Skeletal muscle cell (primary cell): Measurements from ENCODE around the gene EYS.
A peak's percentile ranks its signal among the peaks of the same experiment; 100 is the strongest.
"Not testable (repeated sequence)": the region's sequence is repeated elsewhere in the genome, so short reads cannot be mapped to it uniquely, and the experiment has no call there.

ENCODE experiments used
- DNase-seq: peaks from one replicate; pipeline ENCODE4 v3.0.0-alpha.2; 2010; ENCODE audit warnings: low read depth
- H3K4me3 ChIP-seq: 2 replicates; pipeline ENCODE4 v1.5.1; 2011; ENCODE audit warnings: low read depth, mild to moderate bottlenecking, control low read depth, low read length, moderate library complexity

The EYS gene

DNA sequence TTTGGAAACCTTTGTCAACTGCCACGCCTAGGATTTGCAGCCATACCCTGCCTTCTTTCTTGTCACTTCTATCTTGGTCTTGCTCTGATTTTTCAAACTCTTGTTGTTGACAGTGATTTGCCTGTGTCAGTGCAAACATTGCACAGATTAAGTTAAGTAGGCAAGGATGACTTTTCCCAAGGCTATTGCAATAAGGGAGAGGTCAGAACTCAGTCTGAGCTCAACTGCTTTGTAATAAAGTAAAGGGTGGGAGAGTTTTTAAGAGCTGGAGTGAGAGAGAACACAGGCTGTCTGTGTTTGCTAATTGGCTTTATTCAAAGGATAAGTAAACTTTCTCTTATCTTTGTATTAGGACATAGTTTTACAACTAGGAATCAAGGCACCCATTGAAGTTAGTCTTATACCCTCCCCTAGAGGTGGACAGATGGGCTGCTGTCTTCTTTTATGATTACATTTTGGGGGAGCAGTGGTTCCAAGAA, 1622.8 kb downstream of the EYS start:
- no peak for DNase-seq
- no peak overlapping the region for H3K4me3 ChIP-seq

DNA sequence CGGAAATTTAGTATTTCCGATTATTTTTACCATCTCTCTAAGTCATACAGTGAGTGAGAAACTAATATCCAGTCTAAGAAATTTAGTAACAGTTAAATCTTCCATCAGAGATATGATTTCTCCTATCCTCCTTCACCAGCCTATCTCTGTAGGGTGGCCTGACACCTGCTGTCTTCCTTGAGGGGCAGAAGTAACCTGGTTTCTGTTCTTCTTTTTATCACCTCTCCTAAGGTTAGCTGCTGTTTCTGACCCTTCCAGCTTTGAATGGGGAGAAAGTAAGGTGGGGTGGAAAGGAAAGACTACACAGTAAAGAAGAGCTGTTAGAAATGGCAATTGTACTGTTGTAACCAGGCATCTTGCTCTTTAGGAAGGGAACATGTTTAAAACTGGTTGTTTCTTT, 1623.8 kb downstream of the EYS start:
- no peak overlapping the region for H3K4me3 ChIP-seq
- DNase-seq, result no peak

DNA sequence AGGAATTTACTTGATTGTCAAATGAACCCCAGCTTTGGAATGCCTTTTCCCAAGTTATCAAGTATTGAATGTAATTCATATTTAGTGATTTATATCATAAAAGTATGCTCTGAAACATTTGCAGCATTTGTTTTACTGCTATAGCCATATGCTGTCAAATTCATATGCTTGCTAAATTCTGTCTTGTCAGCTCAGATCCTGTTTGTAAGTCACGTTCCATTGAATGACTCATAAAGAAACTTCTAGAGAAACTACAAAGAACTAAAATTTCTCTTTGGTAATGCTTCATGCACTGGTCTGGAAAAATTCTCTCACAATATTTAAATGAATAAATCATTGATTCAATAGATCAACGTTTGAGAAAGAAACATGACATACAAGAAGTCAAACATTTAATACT, 1625.6 kb downstream of the EYS start:
- H3K4me3 ChIP-seq, result no peak overlapping the region
- no peak for DNase-seq

DNA sequence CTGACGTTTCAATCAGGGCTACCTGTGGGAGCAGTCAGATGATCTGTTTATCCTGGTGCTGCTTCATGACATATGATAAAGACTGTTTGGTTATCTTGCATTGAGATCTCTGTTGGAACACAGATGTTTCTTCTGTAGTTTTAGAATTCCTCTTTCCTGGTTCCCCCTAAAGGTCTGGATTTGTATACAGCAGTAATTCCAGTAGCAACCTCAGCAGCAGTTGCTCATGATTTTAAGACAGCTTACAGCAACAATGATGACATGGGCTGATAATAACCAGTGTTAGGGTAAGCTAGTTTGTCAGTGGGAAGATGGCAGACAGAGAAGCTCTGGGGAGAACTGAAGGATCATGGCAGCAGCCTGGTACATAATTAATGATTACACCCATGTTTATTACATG, 1632.0 kb downstream of the EYS start:
- H3K4me3 ChIP-seq, result no peak overlapping the region
- DNase-seq, result no peak

DNA sequence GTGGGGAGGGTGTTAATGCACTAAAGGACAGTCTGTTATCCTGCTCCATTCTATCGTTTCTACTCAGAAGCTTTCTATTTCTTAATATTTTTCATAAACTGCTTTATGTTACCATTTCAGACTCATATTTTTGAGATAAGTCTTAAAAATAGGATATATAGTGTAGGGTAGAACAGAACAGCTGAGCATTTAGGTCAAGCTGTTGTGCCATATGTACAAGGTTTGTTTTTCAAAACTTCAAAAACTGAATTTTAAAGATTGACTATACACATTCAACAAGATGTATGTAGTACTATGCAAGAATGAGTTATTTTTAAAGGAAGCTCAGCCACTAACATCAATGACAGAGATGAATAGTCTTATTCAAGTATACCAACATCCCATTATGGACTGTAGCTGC, 1634.3 kb downstream of the EYS start:
- H3K4me3 ChIP-seq, result no peak overlapping the region
- no peak for DNase-seq

DNA sequence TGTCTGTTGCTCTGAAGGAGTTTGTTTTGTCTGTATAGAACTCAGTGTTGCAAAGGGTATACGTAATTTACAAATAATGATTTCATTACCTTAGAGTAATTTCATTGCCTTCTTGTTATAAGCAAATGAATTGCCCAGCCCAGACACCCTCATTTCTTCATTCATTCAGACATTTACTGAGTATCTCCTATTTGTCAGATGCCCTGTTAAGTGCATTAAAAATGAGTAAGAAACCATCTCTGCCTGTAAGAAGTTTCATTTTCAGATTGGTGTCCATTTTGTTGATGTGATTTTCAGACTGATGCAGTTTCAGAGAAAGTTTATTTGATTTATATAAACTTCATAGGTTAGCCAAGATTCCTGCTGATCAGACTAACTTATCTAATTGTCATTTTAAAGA, 1642.1 kb downstream of the EYS start:
- DNase-seq, result no peak
- H3K4me3 ChIP-seq, result no peak overlapping the region

DNA sequence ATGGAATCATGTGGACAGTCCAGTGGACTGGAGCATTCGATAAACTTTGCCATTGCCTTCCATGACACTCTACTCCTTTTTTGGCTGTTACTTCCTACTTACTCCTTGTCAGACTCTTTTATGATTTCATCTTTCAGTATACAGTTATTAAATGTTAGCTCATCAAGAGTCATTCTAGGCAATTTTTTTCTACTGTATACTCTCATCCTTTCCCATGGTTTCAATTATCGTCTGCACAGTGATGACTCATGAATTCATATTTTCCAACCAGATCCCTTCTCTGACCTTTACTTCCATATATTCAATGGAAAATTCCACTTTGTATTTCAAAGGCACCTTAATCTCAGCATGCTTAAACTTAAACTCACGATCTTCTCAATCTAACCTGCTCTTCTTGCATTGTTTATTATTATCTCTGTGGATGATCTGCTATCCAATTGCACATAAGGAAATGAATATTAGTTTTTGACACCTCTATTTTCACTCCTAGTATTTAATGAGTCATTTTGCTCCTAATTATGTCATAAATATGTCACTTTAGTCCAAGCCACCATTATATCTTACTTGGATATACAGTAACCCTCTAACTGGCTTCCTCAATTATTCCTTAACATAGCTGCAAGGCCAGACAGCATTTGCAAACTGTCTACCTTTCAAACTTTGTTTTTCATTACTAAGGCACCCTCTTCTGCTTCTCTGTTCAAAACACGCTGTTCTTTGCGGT, 1643.9 kb downstream of the EYS start:
- H3K4me3 ChIP-seq, result no peak overlapping the region
- no peak for DNase-seq

DNA sequence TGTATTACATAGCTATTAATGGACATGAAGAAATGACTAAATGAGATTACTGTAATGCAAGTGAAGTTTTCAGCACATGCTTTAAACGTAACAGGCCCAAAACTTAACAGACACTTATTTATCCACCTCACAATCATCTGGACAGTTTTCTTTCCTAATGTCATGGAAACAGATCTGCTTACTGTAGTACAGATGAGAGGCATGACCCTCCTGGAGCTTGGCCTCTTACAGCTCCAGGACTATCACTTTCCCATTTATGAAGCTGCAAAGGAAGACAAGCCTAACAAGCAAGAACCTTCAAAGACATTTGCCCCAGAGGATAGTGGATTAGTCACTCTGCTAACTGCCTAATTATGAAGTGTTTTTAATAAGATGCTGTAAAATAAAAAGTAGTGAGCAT, 1652.2 kb downstream of the EYS start:
- DNase-seq, result no peak

DNA sequence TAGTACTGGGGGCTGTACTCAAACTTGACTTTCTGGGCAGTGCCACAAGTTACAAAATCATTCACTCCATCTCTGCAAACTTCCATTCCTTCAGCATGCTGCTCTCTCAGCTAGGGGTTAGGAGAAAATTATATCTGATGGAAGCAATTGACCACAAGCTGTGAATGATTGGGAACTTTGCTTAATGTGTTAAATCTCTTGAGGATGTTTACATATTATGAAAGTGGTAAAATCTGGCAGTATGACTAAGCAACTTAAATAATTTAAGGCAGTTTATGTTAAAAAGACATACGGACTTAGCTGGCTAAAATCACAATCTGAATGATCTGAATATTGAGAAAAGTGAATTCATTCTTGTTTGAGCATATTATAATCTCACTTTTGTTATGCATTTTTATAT, 1656.4 kb downstream of the EYS start:
- no peak overlapping the region for H3K4me3 ChIP-seq
- no peak for DNase-seq

More for the DNA sequence above, 1652.2 kb downstream of the EYS start:
- no peak overlapping the region for H3K4me3 ChIP-seq

DNA sequence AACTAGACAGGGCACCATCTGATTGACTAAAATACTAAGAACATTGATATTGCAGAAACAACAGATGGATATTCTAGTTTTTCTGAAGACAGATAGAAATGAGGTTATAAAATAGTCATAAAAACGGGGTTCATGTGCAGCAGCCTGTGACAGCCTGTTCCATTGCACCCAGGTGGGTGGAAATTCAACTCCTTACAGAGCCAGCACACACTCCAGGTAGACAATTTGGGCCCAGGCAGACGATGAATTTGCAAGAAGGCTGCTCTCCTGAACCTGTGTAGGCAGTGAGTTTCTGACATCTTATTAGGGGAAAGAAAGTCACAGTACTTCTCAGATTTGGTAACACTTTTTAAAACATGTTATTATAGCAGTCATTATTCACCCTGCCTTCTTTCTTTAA, 1657.3 kb downstream of the EYS start:
- no peak overlapping the region for H3K4me3 ChIP-seq
- DNase-seq, result no peak

DNA sequence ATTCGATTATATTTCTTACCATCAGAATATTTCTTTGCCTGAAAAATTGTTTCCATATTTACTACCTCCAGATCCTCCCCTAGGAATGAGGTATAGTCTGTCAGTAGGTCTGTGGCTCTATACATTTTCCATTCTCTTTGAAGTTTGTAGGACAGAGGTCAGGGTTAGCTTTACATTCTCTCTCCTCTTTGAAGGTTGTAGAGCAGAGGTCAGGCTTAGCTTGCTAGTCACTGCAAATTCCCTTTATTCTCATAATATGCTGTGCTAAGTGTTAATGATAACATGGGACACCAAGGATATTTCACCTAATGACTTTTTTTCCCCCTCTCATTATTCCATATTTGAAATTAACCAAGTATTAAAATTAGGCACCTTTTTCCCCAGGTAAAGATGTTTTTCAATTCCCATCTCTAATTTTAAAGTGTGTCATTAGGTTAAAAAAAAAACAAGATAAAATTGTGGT, 1660.2 kb downstream of the EYS start:
- no peak overlapping the region for H3K4me3 ChIP-seq
- DNase-seq, result no peak

DNA sequence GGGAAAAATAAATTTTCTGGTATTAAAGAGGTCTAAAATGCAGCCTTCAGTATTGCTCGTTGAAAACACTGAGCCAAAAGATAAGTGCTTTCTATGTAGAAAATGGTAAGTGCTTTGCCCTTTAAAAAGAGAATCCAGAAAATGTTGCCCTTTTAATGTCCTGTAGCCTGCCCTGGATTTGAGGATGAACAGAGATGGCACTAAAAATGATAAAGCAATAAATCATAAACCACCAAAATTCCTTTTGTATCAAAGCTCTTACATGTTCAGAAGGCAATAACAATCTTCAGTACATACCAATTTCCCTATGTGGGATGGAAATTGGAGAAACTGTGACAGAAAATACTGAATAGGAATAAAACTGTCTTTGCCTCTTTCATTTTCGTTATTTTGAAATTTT, 1665.7 kb downstream of the EYS start:
- no peak overlapping the region for H3K4me3 ChIP-seq
- no peak for DNase-seq

DNA sequence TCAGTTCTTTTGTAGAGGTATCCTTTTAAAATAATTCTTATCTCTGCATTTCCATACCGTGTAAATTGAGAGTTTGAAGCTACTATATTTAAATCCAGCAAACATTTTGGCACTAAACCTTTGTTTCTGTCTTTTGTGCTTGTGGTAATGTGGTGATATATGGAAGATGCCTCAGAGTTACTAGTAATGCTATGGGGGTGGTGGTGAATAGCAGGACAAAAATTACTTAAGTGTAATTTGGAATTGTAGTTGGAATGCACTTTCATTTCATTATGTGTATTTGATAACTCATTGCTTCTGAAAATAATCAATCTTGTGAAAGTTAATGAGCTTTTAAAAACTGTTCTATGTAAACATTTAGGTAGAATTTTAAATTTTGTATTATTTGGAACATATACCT, 1666.9 kb downstream of the EYS start:
- peak; percentile 2 for DNase-seq
- H3K4me3 ChIP-seq, result no peak overlapping the region

DNA sequence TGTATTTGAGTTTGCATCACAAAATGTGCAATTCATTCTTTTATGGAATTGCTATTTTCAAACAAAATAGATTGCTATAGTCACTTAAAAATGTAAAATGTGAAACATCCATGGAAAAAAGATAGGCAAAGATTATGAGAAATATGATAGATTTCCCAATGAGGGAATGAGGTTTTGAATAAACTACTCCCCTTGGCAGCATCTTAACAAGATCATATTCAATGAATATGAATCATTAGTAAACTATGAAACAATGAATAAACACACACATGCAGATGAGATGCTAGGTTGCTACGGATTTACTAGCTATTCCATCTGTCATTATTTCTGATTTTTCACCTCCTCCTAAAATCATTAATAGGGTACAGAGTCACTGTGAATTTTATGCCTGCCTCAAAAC, 1669.6 kb downstream of the EYS start:
- H3K4me3 ChIP-seq, result no peak overlapping the region
- no peak for DNase-seq

DNA sequence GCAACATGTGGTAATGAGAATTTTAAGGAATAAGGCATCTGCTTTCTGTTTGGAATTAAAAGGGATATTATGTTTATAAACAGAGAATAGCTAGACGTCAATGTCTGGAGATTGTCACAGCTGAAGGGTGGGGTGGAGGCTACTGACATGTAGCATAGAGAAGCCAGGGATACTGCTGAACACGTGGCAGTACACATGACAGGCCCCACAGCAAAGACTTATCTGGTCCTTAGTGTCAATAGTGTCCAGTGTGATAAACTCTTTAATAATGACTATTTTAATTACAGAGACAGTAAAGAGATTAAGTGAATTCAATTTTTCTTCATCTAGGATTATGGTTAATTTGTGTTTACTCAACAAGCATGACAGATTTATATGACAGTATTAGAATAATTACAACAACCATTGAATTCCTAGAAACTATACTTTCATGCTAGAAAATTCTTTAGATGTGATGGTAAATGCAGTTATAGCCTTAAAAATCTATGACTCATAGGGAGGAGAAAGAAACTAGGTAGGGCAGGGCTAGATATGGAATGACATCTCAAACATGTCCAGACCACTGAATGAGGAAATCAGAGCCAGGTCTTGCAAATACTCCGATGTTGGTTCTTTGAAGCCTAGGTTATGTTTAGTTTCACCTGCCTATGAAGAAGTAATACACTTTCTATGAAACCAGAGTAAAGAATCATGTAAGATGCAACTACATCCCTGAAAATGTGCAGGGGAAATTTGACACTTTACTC, 1671.9 kb downstream of the EYS start:
- peak; percentile 2 for DNase-seq
- H3K4me3 ChIP-seq, result no peak overlapping the region

DNA sequence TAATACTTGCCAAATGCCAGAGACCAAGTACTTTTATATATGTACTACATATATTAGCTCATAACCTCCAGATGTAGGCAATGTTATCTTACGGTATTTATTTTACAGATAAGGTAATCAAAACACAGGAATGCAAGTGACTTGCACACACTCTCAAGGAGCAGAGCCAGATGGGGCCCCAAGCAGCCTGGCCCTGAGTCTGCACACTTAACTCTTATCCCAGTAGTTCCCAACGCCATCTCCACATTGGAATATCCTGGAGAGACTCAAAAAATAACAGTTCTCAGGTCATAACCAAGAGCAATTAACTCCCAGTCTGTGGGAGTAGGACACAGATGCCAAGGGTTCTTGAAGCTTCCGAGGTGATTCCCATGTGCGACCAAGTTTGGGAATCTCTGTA, 1672.7 kb downstream of the EYS start:
- DNase-seq, result no peak

DNA sequence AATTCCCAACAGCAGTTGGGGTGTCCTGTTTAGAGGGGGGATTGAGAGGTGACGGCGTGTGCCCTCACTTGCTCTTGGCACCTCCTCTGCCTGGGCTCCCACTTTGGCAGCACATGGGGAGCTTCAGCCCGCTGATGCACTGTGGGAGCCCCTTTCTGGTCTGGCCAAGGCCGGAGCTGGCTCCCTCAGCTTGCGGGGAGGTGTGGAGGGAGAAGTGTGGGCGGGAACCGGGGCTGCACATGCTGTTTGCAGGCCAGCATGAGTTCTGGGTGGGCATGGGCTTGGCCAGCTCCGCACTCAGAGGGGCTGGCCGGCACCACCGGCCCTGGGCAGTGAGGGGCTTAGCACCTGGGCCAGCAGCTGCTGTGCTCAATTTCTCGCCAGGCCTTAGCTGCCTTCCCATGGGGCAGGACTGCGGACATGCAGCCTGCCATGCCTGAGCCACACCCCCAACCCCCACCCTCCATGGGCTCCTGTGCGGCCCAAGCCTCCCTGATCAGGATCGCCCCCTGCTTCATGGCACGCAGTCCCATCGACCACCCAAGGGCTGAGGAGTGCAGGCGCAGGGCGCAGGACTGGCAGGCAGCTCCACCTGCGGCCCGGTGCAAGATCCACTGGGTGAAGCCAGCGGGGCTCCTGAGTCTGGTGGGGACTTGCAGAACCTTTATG, 1675.9 kb downstream of the EYS start:
- DNase-seq, result not testable (repeated sequence)

More for the DNA sequence above, 1672.7 kb downstream of the EYS start:
- H3K4me3 ChIP-seq, result no peak overlapping the region

DNA sequence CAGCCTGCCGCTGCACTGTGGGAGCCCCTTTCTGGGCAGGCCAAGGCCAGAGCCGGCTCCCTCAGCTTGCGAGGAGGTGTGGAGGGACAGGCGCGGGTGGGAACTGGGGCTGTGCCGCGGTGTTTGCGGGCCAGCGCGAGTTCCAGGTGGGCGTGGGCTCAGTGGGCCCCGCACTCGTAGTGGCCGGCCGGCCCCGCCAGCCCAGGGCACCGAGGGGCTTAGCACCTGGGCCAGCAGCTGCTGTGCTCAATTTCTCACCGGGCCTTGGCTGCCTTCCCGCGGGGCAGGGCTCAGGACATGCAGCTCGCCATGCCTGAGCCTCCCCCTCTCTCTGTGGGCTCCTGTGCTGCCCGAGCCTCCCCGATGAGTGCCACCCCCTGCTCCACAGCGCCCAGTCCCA, 1683.3 kb downstream of the EYS start:
- DNase-seq, result no peak
- no peak overlapping the region for H3K4me3 ChIP-seq

More for the DNA sequence above, 1675.9 kb downstream of the EYS start:
- not testable (repeated sequence) for H3K4me3 ChIP-seq

DNA sequence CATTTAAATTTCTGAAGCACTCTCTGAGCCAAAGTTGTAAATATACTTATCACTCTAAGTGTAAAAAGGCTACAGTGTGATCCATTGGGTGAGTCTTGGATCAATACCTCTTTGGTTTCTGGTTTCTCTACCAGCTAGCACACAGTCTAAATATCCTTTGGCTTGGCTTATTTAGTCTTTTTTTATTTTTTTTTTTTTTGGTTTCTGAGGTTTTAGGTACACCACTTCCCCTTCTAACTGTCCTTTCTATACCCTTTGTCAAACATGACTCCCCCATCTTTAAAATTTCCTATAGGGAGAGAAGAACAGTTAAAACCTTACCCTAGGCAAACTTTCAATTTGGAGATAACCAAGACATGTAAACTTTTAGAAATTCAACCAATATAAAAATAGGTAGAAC, 1692.4 kb downstream of the EYS start:
- no peak for DNase-seq
- no peak overlapping the region for H3K4me3 ChIP-seq

DNA sequence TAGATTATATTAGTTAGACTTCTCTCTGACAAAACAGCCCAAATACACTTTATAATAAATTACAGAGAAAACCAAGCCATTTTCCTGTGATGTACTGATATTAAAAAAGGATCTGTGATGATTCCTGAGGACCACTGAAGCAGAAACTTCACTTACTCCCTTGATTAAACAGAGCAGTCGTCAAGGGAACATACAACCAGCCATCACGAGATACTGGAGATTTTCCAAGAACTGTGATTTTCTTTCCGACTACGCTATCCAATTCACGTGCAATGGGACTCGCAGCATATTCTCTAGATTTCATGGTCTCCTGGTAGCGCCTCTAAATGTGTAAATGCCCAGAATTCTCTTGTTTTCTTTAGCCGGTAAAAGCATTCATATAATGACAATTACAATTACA, 1694.0 kb downstream of the EYS start:
- H3K4me3 ChIP-seq, result no peak overlapping the region
- no peak for DNase-seq
